Liver (tissue), 3 donors: ENCODE results near the gene CASP8AP2.

Experiments
- FOXA1 ChIP-seq: IDR thresholded peaks from 2 replicates; pipeline ENCODE4 v1.6.1; 2016; ENCODE audit warnings: antibody characterized with exemption
- FOXA2 ChIP-seq: IDR thresholded peaks from 2 replicates; pipeline ENCODE4 v1.6.1; 2016; ENCODE audit warnings: antibody characterized with exemption
- GABPA ChIP-seq, 2 donors: IDR thresholded peaks in 1 of 2; conservative IDR thresholded peaks in 1 of 2; 2 replicates each; pipeline ENCODE4 v1.6.1; 2016; ENCODE audit warnings: antibody characterized with exemption in 2 of 2, mild to moderate bottlenecking in 1 of 2, moderate library complexity in 1 of 2
- JUND ChIP-seq, 2 donors: IDR thresholded peaks; 2 replicates each; pipeline ENCODE4 v1.6.1; 2016; ENCODE audit warnings: antibody characterized with exemption in 2 of 2
- RAD21 ChIP-seq, 2 donors: IDR thresholded peaks; 2 replicates each; pipeline ENCODE4 v1.6.1; 2016; ENCODE audit warnings: antibody characterized with exemption in 2 of 2, mild to moderate bottlenecking in 2 of 2
- SP1 ChIP-seq: IDR thresholded peaks from 2 replicates; pipeline ENCODE4 v1.6.1; 2018; ENCODE audit warnings: antibody characterized with exemption, mild to moderate bottlenecking
- TAF1 ChIP-seq: conservative IDR thresholded peaks from 2 replicates; pipeline ENCODE4 v1.6.1; 2016; ENCODE audit warnings: antibody characterized with exemption, mild to moderate bottlenecking
- TF ChIP-seq, protein P1 (sequence below): IDR thresholded peaks from 2 replicates; pipeline ENCODE4 v1.6.1; 2016; ENCODE audit warnings: antibody characterized with exemption, mild to moderate bottlenecking
- TF ChIP-seq, protein P2 (sequence below): fragments of 150-350 bp; IDR thresholded peaks from 2 replicates; pipeline ENCODE4 v1.5.1; 2017; ENCODE audit warnings: improper control_type of control experiment, low read depth, low read length; ENCODE audit not compliant: missing input control
- TF ChIP-seq, protein P3 (sequence below): IDR thresholded peaks from 2 replicates; pipeline ENCODE4 v1.6.1; 2016; ENCODE audit warnings: antibody characterized with exemption
- TF ChIP-seq, protein P4 (sequence below): IDR thresholded peaks from 2 replicates; pipeline ENCODE4 v1.6.1; 2016; ENCODE audit warnings: antibody characterized with exemption
- donor health status: healthy.
- donor health status: healthy.

DNA sequence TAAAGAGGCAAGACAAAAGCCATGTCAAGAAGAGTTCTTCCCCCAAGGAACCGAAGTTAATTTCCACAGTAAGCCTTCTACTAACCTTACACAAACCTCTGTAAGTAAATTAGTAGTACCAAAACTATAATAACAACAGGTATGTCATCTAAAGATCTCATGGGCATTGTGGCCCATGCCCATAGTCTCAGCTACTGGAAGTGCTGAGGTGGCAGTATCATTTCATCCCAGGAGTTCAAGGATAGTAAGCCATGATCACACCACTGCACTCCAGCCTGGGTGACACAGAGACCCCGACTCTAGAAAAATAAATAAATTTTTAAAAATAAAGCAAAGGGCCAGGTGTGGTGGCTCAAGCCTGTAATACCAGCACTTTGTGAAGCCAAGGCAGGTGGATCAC lies 39.3 kb upstream of the CASP8AP2 start:
- TF ChIP-seq, protein P1, sequence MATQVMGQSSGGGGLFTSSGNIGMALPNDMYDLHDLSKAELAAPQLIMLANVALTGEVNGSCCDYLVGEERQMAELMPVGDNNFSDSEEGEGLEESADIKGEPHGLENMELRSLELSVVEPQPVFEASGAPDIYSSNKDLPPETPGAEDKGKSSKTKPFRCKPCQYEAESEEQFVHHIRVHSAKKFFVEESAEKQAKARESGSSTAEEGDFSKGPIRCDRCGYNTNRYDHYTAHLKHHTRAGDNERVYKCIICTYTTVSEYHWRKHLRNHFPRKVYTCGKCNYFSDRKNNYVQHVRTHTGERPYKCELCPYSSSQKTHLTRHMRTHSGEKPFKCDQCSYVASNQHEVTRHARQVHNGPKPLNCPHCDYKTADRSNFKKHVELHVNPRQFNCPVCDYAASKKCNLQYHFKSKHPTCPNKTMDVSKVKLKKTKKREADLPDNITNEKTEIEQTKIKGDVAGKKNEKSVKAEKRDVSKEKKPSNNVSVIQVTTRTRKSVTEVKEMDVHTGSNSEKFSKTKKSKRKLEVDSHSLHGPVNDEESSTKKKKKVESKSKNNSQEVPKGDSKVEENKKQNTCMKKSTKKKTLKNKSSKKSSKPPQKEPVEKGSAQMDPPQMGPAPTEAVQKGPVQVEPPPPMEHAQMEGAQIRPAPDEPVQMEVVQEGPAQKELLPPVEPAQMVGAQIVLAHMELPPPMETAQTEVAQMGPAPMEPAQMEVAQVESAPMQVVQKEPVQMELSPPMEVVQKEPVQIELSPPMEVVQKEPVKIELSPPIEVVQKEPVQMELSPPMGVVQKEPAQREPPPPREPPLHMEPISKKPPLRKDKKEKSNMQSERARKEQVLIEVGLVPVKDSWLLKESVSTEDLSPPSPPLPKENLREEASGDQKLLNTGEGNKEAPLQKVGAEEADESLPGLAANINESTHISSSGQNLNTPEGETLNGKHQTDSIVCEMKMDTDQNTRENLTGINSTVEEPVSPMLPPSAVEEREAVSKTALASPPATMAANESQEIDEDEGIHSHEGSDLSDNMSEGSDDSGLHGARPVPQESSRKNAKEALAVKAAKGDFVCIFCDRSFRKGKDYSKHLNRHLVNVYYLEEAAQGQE = no peak
- no peak for TF ChIP-seq JUND (IDR thresholded peaks at IDR 0.05)
- TF ChIP-seq, protein P2, sequence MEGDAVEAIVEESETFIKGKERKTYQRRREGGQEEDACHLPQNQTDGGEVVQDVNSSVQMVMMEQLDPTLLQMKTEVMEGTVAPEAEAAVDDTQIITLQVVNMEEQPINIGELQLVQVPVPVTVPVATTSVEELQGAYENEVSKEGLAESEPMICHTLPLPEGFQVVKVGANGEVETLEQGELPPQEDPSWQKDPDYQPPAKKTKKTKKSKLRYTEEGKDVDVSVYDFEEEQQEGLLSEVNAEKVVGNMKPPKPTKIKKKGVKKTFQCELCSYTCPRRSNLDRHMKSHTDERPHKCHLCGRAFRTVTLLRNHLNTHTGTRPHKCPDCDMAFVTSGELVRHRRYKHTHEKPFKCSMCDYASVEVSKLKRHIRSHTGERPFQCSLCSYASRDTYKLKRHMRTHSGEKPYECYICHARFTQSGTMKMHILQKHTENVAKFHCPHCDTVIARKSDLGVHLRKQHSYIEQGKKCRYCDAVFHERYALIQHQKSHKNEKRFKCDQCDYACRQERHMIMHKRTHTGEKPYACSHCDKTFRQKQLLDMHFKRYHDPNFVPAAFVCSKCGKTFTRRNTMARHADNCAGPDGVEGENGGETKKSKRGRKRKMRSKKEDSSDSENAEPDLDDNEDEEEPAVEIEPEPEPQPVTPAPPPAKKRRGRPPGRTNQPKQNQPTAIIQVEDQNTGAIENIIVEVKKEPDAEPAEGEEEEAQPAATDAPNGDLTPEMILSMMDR = no peak
- no peak for TF ChIP-seq RAD21 (IDR thresholded peaks at IDR 0.05)
- no peak for TF ChIP-seq FOXA2
- TF ChIP-seq, protein P3, sequence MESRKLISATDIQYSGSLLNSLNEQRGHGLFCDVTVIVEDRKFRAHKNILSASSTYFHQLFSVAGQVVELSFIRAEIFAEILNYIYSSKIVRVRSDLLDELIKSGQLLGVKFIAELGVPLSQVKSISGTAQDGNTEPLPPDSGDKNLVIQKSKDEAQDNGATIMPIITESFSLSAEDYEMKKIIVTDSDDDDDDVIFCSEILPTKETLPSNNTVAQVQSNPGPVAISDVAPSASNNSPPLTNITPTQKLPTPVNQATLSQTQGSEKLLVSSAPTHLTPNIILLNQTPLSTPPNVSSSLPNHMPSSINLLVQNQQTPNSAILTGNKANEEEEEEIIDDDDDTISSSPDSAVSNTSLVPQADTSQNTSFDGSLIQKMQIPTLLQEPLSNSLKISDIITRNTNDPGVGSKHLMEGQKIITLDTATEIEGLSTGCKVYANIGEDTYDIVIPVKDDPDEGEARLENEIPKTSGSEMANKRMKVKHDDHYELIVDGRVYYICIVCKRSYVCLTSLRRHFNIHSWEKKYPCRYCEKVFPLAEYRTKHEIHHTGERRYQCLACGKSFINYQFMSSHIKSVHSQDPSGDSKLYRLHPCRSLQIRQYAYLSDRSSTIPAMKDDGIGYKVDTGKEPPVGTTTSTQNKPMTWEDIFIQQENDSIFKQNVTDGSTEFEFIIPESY = no peak
- TF ChIP-seq TAF1 = no peak
- TF ChIP-seq SP1 = no peak
- TF ChIP-seq, protein P4, sequence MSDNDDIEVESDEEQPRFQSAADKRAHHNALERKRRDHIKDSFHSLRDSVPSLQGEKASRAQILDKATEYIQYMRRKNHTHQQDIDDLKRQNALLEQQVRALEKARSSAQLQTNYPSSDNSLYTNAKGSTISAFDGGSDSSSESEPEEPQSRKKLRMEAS = no peak
- TF ChIP-seq GABPA (IDR thresholded peaks at IDR 0.05 in 1 of 2, conservative IDR thresholded peaks at IDR 0.05 in 1 of 2) = no peak
- TF ChIP-seq FOXA1 = no peak
